ENCODE data around the gene ROCK1.

Gene ROCK1

GRCh38 chr18:21118806-21119205 lies 7.2 kb upstream of the ROCK1 start:
- Histone ChIP-seq H3K36me3 (replicated peaks) (no peaks in the 10 kb centered on the region), H3K27me3 (replicated peaks) (no peaks in the 10 kb centered on the region), H3K4me3 (ENCODE audit: low read depth, low read length) (no peak overlapping the region), H3K27ac (no peak overlapping the region)
- in situ Hi-C loops (cut with HindIII; ENCODE audit: low pct_ligation_motif_present, low sequenced_read_pairs) = no loop called here
- no peak for DNase-seq
- no peak for TF ChIP-seq CTCF (IDR thresholded peaks at IDR 0.05; ENCODE audit: low read depth, low read length, missing control alignments)

- in situ Hi-C loops (cut with HindIII; ENCODE audit: low pct_ligation_motif_present, low sequenced_read_pairs) = no loop called here
- no peak for TF ChIP-seq CTCF (IDR thresholded peaks at IDR 0.05; ENCODE audit: low read depth, low read length, missing control alignments)
- peak overlapping the region; percentile 52 for H3K27ac ChIP-seq
- no peaks in the 10 kb centered on the region for H3K36me3 ChIP-seq (replicated peaks)
- DNase-seq = peak; percentile 73
- no peak overlapping the region for H3K4me3 ChIP-seq (ENCODE audit: low read depth, low read length)
- H3K27me3 ChIP-seq (replicated peaks) = no peaks in the 10 kb centered on the region
Measured at GRCh38 chr18:21117409-21118131, 6.0 kb upstream of the ROCK1 start.

- Histone ChIP-seq H3K27me3 (replicated peaks) (no peaks in the 10 kb centered on the region), H3K27ac (peak overlapping the region; percentile 2), H3K36me3 (replicated peaks) (peaks cover 2% of the 10 kb centered on the region), H3K4me3 (ENCODE audit: low read depth, low read length) (no peak overlapping the region)
- no peak for TF ChIP-seq CTCF (IDR thresholded peaks at IDR 0.05; ENCODE audit: low read depth, low read length, missing control alignments)
- DNase-seq = peak; percentile 38
- in situ Hi-C loops (cut with HindIII; ENCODE audit: low pct_ligation_motif_present, low sequenced_read_pairs) = no loop called here
Measured at GRCh38 chr18:21115519-21116411, 4.2 kb upstream of the ROCK1 start.

GRCh38 chr18:21112543-21113105 lies 1.0 kb upstream of the ROCK1 start:
- DNase-seq = no peak
- Histone ChIP-seq H3K4me3 (ENCODE audit: low read depth, low read length) (peak overlapping the region; percentile 66), H3K27ac (peak overlapping the region; percentile 94), H3K27me3 (replicated peaks) (no peaks in the 10 kb centered on the region), H3K36me3 (replicated peaks) (peaks cover 2% of the 10 kb centered on the region)
- TF ChIP-seq CTCF (IDR thresholded peaks at IDR 0.05; ENCODE audit: low read depth, low read length, missing control alignments) = no peak
- in situ Hi-C loops (cut with HindIII; ENCODE audit: low pct_ligation_motif_present, low sequenced_read_pairs) = no loop called here

- peaks cover 2% of the 10 kb centered on the region for H3K36me3 ChIP-seq (replicated peaks)
- H3K4me3 ChIP-seq (ENCODE audit: low read depth, low read length) = peak overlapping the region; percentile 66
- in situ Hi-C loops (cut with HindIII; ENCODE audit: low pct_ligation_motif_present, low sequenced_read_pairs) = no loop called here
- no peak for TF ChIP-seq CTCF (IDR thresholded peaks at IDR 0.05; ENCODE audit: low read depth, low read length, missing control alignments)
- H3K27me3 ChIP-seq (replicated peaks) = no peaks in the 10 kb centered on the region
- peak overlapping the region; percentile 94 for H3K27ac ChIP-seq
- no peak for DNase-seq
Measured at GRCh38 chr18:21112140-21112473, 494 bp upstream of the ROCK1 start.
